HG03575 (cell line): ENCODE data around the gene PAAF1.
"Not testable (repeated sequence)": the region's sequence is repeated elsewhere in the genome, so short reads cannot be mapped to it uniquely, and the experiment has no call there.

Experiments
- ATAC-seq: cut with Tn5 transposase; IDR thresholded peaks from one replicate; pipeline ENCODE4 v1.9.1; 2021; ENCODE audit not compliant: unreplicated experiment, insufficient number of reproducible peaks, low FRiP score; ENCODE audit errors: extremely low read depth

PAAF1 gene

DNA sequence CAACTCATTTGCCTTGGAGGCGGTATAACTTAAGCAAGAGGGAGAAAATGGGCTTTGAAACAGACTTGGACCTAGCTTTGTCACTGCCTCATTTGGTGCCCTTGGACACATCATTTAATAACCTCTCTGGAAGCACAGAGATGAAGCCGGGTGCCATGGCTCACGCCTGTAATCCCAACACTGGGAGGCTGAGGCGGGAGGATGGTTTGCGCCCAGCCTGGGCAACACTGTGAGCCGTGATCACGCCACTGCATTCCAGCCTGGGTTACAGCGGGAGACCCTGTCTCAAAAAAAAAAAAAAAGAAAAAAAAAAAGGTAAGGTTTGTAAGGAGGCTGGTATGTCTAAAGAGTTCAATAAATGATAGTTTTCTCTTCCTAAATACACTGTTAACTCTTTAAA, 959 bp upstream of the PAAF1 start:
- no peak for ATAC-seq

GRCh38 chr11:73878771-73879170, 2.0 kb downstream of the PAAF1 start:
- ATAC-seq, result no peak

DNA sequence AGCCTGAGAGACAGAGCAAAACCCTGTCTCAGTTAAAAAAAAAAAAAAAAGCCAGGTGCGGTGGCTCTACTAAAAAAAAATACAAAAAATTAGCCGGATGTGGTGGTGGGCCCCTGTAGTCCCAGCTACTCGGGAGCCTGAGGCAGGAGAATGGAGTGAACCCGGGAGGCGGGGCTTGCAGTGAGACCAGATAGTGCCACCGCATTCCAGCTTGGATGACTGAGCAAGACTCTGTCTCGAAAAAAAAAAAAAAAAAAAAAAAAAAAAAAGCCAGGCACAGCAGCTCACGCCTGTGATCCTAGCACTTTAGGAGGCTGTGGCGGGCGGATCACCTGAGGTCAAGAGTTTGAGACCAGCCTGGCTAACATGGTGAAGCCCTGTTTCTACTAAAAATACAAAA, 3.6 kb downstream of the PAAF1 start:
- ATAC-seq, result not testable (repeated sequence)

GRCh38 chr11:73883856-73884255, 7.1 kb downstream of the PAAF1 start:
- no peak for ATAC-seq

GRCh38 chr11:73888244-73888643, 11.4 kb downstream of the PAAF1 start:
- ATAC-seq, result no peak

DNA sequence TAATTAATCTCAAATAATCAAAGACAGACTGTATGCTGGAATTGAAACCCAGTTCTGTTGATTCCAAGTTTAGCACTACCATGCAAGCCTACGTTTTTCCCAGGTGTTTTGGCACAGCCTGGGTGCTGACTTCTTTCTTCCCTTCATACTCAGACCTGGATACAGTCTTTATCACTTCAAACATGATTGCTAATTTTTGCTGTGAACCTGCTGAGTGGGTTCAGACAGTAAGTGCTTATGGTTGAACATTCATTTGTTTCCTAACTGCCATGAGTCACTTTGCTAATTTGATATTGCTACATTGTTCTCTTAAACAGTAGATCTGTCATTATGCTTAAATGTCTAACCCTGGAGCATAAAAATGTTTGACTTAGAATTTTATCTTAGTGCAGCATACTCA, 12.2 kb downstream of the PAAF1 start:
- ATAC-seq, result no peak

- no peak for ATAC-seq
Measured at GRCh38 chr11:73889536-73889935, 12.7 kb downstream of the PAAF1 start.

GRCh38 chr11:73893041-73893440, 16.2 kb downstream of the PAAF1 start:
- no peak for ATAC-seq

DNA sequence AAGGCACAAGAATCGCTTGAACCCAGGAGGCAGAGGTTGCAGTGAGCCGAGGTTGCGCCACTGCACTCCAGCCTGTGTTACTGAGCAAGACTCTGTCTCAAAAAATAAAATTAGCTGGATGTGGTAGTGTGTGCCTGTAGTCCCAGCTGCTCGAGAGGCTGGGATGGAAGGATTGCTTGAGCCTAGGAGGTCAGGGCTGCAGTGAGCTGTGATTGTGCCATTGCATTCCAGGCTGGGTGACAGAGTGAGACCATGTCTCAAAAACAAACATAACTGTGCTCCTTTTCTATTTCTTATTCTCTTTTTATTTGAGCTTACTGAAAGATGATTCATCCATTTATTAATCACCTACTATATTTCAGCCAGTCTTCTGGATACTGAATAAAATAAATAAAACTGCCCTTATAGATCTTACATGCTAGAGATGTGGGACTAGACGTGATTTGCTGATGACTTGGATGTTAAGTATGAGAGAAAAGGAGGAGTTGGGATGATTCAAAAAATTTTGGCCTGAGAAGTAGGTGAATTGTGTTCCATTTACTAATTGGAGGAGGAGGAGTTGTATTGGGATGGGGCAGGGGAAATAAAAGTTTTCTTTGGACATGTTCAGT, 18.0 kb downstream of the PAAF1 start:
- ATAC-seq, result no peak

GRCh38 chr11:73902303-73902702, 25.5 kb downstream of the PAAF1 start:
- no peak for ATAC-seq

- no peak for ATAC-seq
Measured at GRCh38 chr11:73907191-73907590, 30.4 kb downstream of the PAAF1 start.

- ATAC-seq, result no peak
Measured at GRCh38 chr11:73912026-73912425, 35.2 kb downstream of the PAAF1 start.

DNA sequence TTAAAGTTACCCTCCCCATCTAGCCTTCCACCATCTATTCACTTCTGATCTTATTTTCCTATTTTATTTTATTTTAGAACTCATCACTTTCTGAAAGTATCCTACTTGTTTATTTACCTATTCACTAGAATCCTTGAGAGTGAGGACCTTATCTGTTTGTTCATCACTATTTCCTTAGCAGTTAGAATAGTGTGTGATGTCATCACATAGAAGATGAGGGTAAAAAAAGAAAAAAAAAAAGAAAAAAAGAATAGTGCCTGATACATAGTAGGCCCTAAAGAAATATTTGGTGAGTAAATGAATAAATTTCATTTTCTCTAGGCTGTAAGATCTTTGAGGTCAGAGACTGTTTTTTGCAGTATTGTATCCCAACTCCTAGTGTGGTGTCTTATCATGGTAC, 36.7 kb downstream of the PAAF1 start:
- no peak for ATAC-seq

- no peak for ATAC-seq
Measured at GRCh38 chr11:73914284-73914683, 37.5 kb downstream of the PAAF1 start.

DNA sequence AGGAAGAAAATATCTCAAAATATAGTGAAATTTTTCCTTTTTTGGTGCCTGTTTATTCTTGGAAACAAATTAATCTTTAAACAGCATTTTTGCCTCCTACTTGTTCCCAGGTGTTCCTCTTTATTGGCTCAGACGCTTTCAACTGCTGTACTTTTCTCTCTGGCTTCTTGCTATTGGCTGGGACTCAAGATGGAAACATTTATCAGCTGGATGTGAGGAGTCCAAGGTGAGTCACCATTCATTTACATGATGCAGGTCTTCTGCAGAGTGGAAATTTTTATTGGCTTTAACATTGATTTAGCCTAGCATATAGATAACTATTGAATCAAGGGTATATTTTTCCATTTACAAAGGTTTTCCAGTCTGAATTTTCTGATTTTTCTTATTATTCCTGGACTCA, 39.6 kb downstream of the PAAF1 start:
- no peak for ATAC-seq

DNA sequence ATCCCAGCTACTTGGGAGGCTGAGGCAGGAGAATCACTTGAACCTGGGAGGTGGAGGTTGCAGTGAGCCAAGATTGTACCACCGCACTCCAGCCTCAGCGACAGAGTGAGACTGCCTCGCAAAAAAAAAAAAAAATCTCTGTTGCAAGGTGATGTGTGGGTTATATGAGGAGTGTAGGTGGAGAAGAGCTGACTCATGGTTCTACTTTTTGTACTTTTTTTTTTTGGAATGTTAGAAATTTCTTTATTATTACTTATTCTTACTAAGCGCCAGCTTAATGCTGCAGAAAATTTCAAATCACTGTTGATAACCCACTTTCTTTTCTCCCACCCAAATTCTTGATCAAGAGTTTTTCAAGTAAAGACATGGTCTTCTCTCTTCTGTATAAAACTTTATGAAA, 44.4 kb downstream of the PAAF1 start:
- ATAC-seq, result no peak

- ATAC-seq, result no peak
Measured at GRCh38 chr11:73929388-73929787, 52.6 kb downstream of the PAAF1 start.

- ATAC-seq, result no peak
Measured at GRCh38 chr11:73931039-73931645, 54.3 kb downstream of the PAAF1 start.

DNA sequence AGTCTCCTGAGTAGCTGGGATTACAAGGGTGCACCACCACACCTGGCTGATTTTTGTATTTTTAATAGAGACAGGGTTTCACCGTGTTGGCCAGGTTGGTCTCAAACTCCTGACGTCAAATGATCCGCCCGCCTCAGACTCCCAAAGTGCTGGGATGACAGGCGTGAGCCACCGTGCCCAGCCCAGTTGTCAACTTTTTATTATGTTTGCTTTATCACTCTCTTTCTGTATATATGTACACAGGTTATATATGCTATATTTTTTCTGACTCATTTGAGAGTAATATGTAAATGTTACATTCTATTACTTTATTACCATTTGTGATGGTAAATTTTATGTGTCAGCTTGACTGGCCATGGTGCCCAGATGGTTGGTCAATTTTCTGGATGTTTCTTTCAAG, 55.2 kb downstream of the PAAF1 start:
- no peak for ATAC-seq

- ATAC-seq, result no peak
Measured at GRCh38 chr11:73932781-73933180, 56.0 kb downstream of the PAAF1 start.

- not testable (repeated sequence) for ATAC-seq
Measured at GRCh38 chr11:73936047-73936446, 59.2 kb downstream of the PAAF1 start.
